ENCODE data around the gene SLC10A4. TPM values are rescaled to one million over a fixed set of nuclear protein-coding genes. Genes with fewer than 3 reads are reported as not detected.
A peak's percentile ranks its signal among the peaks of the same experiment; 100 is the strongest.

Gene SLC10A4
- total and polyA plus RNA-seq, 7 donors, result 0.73 to 3.0 (median 2.5) TPM; not detected in 2

DNA sequence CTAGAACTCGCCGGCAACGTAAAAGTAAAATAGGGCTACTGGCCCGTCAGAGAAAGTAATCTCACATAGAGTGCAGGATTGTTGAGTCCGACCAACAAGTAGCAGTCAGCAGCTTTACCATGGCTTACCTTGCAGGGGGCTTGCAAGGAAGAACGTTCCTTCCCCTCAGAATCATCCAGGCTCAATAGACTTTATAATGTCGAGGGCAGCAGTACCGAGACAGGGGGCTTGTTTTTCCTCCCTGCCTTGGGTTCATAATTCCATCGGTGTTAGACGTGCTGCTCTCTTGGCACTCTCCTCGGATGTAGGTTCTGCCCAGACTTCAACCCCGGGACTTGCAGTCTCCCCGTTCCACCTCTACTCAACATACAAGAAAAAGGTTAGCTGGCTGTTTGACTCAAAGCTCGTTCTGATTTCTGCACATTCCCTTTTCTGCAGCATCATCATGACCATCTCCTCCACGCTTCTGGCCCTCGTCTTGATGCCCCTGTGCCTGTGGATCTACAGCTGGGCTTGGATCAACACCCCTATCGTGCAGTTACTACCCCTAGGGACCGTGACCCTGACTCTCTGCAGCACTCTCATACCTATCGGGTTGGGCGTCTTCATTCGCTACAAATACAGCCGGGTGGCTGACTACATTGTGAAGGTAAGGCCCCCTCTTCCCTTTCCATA lies 1.5 kb downstream of the SLC10A4 start:
- Histone ChIP-seq H3K36me3 (no peaks in the 10 kb centered on the region), H3K4me3 (no peak overlapping the region), H3K9me3 (no peaks in the 10 kb centered on the region), H3K4me1 (peaks cover 0 to 14% (median 10%) of the 10 kb centered on the region in 4 donors), H3K27me3 (peaks cover 26 to 92% (median 63%) of the 10 kb centered on the region in 3 donors), H3K27ac (no peak overlapping the region)
- DNase-seq, result no peak
- no peak for TF ChIP-seq POLR2A (IDR thresholded peaks at IDR 0.05)
- WGBS, 2 donors, result 24 to 32% methylated on average over 22 of the region's 22 CpGs
- intact Hi-C loops (cut with DNase I), result no loop called here

DNA sequence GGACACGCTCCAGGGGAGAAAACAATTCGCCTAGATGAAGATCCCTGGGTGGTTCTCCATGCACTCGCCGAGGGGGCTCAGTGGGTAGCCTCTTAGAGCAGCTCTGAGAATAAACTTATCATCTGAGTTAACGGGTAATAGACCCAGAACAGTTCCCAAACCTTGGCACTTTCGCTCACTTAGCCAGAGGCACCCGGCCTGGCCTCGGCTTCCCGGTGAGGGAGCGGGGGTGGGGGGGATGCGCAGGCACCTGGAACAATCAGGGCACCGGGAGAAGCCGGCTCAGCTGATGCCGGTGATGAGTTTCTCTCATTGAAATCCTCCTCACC lies 6.5 kb downstream of the SLC10A4 start:
- Histone ChIP-seq H3K27me3 (peaks cover 32 to 79% (median 60%) of the 10 kb centered on the region in 3 donors), H3K36me3 (no peaks in the 10 kb centered on the region), H3K4me3 (peak overlapping the region in 3 of 4 donors; percentile 29 to 46 (median 43)), H3K4me1 (peaks cover 0 to 16% (median 12%) of the 10 kb centered on the region in 4 donors), H3K27ac (no peak overlapping the region), H3K9me3 (no peaks in the 10 kb centered on the region)
- no peak for DNase-seq
- TF ChIP-seq POLR2A (IDR thresholded peaks at IDR 0.05) (no peak), EP300 (IDR thresholded peaks at IDR 0.05) (no peak), POLR2AphosphoS5 (IDR thresholded peaks at IDR 0.05) (no peak)
- TF ChIP-seq, protein P1, sequence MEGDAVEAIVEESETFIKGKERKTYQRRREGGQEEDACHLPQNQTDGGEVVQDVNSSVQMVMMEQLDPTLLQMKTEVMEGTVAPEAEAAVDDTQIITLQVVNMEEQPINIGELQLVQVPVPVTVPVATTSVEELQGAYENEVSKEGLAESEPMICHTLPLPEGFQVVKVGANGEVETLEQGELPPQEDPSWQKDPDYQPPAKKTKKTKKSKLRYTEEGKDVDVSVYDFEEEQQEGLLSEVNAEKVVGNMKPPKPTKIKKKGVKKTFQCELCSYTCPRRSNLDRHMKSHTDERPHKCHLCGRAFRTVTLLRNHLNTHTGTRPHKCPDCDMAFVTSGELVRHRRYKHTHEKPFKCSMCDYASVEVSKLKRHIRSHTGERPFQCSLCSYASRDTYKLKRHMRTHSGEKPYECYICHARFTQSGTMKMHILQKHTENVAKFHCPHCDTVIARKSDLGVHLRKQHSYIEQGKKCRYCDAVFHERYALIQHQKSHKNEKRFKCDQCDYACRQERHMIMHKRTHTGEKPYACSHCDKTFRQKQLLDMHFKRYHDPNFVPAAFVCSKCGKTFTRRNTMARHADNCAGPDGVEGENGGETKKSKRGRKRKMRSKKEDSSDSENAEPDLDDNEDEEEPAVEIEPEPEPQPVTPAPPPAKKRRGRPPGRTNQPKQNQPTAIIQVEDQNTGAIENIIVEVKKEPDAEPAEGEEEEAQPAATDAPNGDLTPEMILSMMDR (IDR thresholded peaks at IDR 0.05), result no peak
- intact Hi-C loops (cut with DNase I), result no loop called here
- WGBS, 2 donors, result 13 to 17% methylated on average over 14 of the region's 14 CpGs

DNA sequence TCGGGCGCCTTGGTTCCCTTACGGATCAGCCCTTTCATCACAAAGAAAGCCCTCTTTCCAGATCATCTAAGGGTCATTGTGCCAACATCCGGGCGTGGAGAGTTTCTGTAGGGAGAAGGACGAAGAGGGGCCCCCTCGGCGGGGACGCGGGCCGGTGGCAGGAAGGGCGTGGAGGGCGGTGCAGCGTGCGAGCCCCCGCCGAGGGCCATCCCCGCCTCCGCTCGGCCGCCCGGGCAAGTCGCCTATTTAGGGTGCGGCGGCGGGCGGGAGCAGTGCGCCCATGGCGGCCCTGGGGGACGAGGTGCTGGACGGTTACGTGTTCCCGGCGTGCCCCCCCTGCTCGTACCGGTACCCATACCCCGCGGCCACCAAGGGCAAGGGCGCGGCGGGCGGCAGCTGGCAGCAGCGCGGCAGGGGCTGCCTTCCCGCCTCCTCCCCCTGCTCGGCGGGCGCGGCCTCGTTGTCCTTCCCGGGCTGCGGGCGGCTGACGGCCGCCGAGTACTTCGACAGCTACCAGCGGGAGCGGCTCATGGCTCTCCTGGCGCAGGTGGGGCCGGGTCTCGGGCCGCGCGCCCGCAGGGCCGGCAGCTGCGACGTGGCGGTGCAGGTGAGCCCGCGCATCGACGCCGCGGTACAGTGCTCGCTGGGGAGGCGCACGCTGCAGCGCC lies 7.0 kb downstream of the SLC10A4 start, which contains the start of gene ZAR1:
TSS of gene ZAR1 (plus strand) at position 241 of the 668 bp plus-strand sequence. CDS start at position 281, 40 bp downstream.
- Histone ChIP-seq H3K9me3 (no peaks in the 10 kb centered on the region), H3K4me1 (peaks cover 0 to 16% (median 12%) of the 10 kb centered on the region in 4 donors), H3K27ac (no peak within 1 kb of the TSS), H3K27me3 (peaks cover 27 to 74% (median 55%) of the 10 kb centered on the region in 3 donors), H3K4me3 (peak within 1 kb of the TSS; percentile 10 to 46 (median 36)), H3K36me3 (no peaks in the 10 kb centered on the region)
- WGBS, 2 donors, result 3 to 4% methylated on average over 80 of the region's 80 CpGs
- TF ChIP-seq POLR2A (IDR thresholded peaks at IDR 0.05), result no peak
- no peak for TF ChIP-seq POLR2AphosphoS5 (IDR thresholded peaks at IDR 0.05)
- TF ChIP-seq EP300 (IDR thresholded peaks at IDR 0.05), result no peak
- TF ChIP-seq, protein P1 (IDR thresholded peaks at IDR 0.05), result no peak
- no peak for DNase-seq
- intact Hi-C loops (cut with DNase I), result no loop called here

DNA sequence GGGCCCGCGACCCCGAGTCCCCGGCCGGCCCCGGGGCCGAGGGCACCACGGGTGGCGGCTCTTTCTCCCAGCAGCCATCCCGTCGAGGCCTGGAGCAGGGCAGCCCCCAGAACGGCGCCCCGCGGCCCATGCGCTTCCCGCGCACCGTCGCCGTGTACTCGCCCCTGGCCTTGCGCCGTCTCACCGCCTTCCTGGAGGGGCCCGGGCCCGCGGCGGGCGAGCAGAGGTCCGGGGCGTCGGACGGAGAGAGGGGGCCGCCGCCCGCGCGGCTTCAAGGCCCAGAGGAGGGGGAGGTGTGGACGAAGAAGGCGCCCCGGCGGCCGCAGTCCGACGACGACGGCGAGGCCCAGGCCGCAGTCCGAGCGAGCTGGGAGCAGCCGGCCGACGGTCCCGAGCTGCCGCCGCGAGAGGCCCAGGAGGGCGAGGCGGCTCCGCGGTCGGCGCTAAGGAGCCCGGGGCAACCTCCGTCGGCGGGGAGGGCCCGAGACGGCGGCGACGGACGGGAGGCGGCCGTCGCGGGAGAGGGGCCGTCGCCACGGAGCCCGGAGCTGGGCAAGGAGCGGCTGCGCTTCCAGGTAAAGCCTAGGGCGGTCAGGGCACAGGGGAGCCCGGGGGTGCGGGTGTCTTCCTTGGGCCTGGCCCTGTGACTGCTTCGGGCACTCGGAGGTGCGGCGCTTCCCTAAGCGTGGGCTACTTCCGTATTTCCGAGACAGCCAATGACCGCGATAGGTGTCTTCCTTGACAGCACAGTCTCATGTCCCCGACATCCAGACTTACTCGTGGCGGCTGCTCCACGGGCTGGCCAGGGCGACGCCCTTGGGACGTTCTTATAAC lies 7.8 kb downstream of the SLC10A4 start:
- intact Hi-C loops (cut with DNase I), result no loop called here

DNA sequence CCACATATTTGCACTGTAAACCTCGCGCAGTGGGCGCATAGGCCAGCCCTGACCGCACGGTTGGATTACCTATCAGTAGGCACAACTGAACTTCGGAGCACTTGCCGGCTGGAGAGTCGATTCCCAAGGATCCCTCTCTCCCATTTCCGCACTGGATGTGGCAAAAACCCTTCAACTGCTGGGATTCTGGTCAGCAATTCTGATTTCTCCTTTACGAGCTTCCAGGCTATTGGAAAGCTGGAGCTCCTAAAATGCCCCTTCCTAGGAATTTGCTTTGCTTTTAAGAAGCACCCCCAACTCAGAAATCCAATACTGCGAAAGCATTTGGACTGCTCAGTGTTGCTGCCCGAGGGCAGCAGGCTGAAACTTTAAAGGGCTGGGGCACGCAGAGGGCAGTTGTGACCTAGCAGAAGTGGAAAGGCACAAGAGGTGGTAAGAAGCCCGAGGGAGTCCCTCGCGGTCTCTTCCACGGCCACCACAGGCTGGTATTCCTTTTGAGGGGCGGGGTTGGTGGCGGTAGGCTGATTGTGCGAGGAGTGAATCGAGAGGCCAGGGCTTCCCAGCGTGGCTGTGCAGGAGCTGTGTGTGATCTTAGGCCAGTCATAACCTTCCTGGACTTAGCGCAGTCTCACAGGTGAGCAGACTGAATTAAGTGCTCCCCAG lies 8.5 kb downstream of the SLC10A4 start:
- Histone ChIP-seq H3K4me3 (peak overlapping the region in 1 of 4 donors; percentile 46), H3K27ac (no peak overlapping the region), H3K27me3 (peaks cover 26 to 59% (median 41%) of the 10 kb centered on the region in 3 donors), H3K4me1 (peaks cover 0 to 16% (median 12%) of the 10 kb centered on the region in 4 donors), H3K36me3 (no peaks in the 10 kb centered on the region), H3K9me3 (no peaks in the 10 kb centered on the region)
- WGBS, 2 donors, result 61 to 67% methylated on average over 23 of the region's 23 CpGs
- TF ChIP-seq, protein P1 (IDR thresholded peaks at IDR 0.05), result no peak
- TF ChIP-seq POLR2A (IDR thresholded peaks at IDR 0.05) (no peak), POLR2AphosphoS5 (IDR thresholded peaks at IDR 0.05) (no peak), EP300 (IDR thresholded peaks at IDR 0.05) (no peak)
- DNase-seq, result no peak
- intact Hi-C loops (cut with DNase I), result no loop called here

More for the DNA sequence above, 7.8 kb downstream of the SLC10A4 start:
- Histone ChIP-seq H3K27ac (no peak overlapping the region), H3K4me3 (peak overlapping the region in 3 of 4 donors; percentile 29 to 46 (median 43)), H3K27me3 (peaks cover 26 to 67% (median 49%) of the 10 kb centered on the region in 3 donors), H3K4me1 (peaks cover 0 to 16% (median 12%) of the 10 kb centered on the region in 4 donors), H3K36me3 (no peaks in the 10 kb centered on the region), H3K9me3 (no peaks in the 10 kb centered on the region)
- no peak for TF ChIP-seq EP300 (IDR thresholded peaks at IDR 0.05)
- DNase-seq, result no peak
- WGBS, 2 donors, result 7 to 12% methylated on average over 104 of the region's 104 CpGs
